Brain microvascular endothelial cell (primary cell): ENCODE measurements around the gene PAM.

Experiments
- DNase-seq: peaks from one replicate; pipeline ENCODE4 v3.0.0-alpha.2; 2020
- H3K27ac ChIP-seq: fragments of 250-450 bp; sonication (Bioruptor Pico); 2 replicates; pipeline ENCODE4 v1.5.1; 2020; ENCODE audit warnings: mild to moderate bottlenecking, moderate library complexity
- H3K27me3 ChIP-seq: fragments of 250-450 bp; sonication (Bioruptor Pico); replicated peaks from 2 replicates; pipeline ENCODE4 v1.5.1; 2020; ENCODE audit warnings: mild to moderate bottlenecking
- H3K36me3 ChIP-seq: fragments of 250-450 bp; sonication (Bioruptor Pico); replicated peaks from 2 replicates; pipeline ENCODE4 v1.5.1; 2020; ENCODE audit warnings: mild to moderate bottlenecking
- H3K4me3 ChIP-seq: 2 replicates; pipeline ENCODE4 v1.5.1; 2011; ENCODE audit warnings: low read depth, mild to moderate bottlenecking, control low read depth, low read length, moderate library complexity
- in situ Hi-C: cut with HindIII; loops from 2 replicates; pipeline ENCODE4 v1.10.0; 2017; ENCODE audit warnings: low sequenced_read_pairs, low pct_ligation_motif_present
- TF ChIP-seq, protein P1 (sequence below): IDR thresholded peaks from 2 replicates; pipeline ENCODE4 v1.5.1; 2011; ENCODE audit warnings: low read depth, mild to moderate bottlenecking, moderate library complexity, low read length, control low read depth, inconsistent platforms; ENCODE audit errors: missing control alignments

PAM gene

DNA sequence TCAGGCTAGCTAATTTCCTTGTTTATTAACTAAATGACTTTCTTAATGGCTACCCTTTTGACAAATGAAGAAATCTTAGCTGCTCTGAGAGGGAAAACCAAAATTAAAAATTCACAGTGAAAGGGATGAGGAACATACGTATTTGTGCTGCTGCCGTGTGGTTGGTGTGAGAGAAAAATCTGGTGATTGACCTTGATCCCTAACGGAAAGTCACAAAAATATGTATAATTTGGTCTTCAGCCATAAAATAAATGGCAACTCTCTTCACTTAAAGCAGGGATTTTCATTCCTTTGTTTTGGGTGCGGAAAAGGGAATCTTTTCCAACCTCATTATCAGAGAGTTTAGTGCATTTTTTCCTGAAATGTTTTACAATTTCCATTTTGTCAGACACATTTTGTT is 40.4 kb downstream of the PAM start:
- no peak overlapping the region for H3K4me3 ChIP-seq
- no peak for DNase-seq
- H3K27me3 ChIP-seq = no peaks in the 10 kb centered on the region
- in situ Hi-C loops = no loop called here
- H3K27ac ChIP-seq = no peak overlapping the region
- H3K36me3 ChIP-seq = no peaks in the 10 kb centered on the region
- TF ChIP-seq, protein P1, sequence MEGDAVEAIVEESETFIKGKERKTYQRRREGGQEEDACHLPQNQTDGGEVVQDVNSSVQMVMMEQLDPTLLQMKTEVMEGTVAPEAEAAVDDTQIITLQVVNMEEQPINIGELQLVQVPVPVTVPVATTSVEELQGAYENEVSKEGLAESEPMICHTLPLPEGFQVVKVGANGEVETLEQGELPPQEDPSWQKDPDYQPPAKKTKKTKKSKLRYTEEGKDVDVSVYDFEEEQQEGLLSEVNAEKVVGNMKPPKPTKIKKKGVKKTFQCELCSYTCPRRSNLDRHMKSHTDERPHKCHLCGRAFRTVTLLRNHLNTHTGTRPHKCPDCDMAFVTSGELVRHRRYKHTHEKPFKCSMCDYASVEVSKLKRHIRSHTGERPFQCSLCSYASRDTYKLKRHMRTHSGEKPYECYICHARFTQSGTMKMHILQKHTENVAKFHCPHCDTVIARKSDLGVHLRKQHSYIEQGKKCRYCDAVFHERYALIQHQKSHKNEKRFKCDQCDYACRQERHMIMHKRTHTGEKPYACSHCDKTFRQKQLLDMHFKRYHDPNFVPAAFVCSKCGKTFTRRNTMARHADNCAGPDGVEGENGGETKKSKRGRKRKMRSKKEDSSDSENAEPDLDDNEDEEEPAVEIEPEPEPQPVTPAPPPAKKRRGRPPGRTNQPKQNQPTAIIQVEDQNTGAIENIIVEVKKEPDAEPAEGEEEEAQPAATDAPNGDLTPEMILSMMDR = no peak

DNA sequence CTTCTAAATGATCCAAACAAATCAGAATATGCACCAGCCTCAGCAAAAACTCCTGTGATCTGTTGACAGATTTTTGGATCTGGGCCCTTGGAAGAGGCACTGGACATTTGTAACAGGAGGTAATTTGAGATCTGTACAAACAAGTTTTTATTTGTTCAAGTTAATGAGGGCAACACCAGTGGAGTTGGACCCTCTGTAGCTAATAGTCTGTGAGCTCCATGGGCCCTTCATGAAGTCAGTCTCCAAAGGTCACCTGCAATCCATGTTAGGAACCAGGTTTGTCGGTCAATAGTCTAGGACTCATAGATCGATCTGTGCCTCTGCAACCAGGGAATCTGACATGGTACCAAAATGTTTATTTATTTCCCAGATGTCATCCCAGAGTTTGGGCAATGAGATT is 40.9 kb downstream of the PAM start:
- no peaks in the 10 kb centered on the region for H3K36me3 ChIP-seq
- no peak overlapping the region for H3K4me3 ChIP-seq
- H3K27ac ChIP-seq = no peak overlapping the region
- in situ Hi-C loops = no loop called here
- TF ChIP-seq, protein P1 = no peak
- H3K27me3 ChIP-seq = no peaks in the 10 kb centered on the region
- no peak for DNase-seq

DNA sequence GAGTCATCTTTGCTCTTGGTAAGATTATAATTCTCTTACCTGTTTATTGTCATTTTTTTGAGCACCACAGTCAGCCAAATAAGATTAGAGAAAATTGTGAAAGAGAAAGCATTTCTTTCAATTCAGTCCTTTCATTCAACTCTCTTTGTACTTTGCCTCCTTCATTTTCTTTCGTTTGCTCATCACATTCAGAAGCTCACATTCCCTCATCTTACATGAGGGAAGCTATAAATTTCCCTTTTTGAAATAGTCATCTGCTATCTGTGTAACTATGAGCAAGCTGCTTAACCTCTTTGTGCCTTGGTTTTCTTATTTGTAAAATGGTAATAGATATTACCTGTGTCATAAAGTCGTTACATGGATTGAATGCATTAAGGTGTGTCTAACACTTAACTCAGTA is 41.4 kb downstream of the PAM start:
- Histone ChIP-seq H3K27ac (no peak overlapping the region), H3K4me3 (no peak overlapping the region), H3K27me3 (no peaks in the 10 kb centered on the region), H3K36me3 (no peaks in the 10 kb centered on the region)
- TF ChIP-seq, protein P1 = no peak
- no peak for DNase-seq
- in situ Hi-C loops = no loop called here

DNA sequence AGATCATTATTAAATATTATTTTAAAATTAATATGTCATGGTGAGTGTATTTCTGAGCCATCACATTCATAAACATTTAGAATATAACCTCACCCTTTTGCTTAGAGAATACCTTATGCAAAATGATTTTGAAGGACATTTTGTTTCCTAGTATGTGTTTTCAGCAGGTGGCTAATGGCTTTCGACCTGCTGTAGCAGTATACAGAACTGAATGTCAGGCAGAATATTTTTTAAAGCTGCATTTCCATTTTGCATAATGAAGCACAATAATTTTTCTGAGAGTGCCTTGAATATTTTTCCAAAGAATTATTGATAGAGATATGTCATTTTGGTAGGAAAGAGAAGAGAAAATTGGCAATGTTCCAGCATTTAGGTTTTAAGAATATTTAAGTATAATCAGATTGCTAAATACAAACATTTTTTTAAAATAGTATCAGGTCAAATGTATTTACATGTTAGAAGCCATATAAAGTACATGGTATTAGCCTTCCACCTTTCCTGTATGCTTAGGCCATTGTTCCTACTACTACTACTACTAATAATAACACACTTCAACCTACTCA is 42.3 kb downstream of the PAM start:
- H3K4me3 ChIP-seq = no peak overlapping the region
- in situ Hi-C loops = no loop called here
- TF ChIP-seq, protein P1 = no peak
- H3K36me3 ChIP-seq = no peaks in the 10 kb centered on the region
- no peak for DNase-seq
- no peaks in the 10 kb centered on the region for H3K27me3 ChIP-seq
- H3K27ac ChIP-seq = no peak overlapping the region

DNA sequence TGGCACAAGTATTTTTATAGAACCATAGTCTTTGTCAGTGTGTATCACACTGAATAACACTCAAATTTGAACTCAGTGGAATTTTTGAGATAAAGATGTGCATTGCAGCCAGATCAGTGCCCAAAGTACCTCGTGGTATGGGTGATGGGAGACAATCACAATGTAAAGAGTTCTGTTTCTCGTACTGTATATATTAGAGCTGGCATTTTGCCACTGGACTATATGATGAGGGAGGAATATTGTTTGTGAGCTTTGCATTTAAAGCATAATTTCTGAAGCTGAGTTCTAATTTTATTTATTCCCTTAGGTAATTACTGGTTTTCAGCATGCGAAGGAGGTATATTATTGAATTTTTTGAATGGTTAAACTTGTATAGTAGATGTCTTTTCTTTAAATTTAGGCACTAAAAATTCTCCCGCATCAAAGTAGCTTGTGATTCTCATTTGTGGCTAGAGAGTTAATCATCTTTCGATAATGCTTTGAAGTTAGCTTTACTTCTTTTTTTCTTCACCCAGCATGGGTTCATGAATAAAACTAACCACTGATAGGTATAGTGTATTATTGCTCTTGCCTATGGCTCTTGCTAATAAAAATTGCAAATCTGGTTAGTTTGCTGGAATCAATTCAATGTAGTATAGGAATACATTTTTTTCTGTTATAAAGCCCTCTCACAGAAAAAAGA is 43.1 kb downstream of the PAM start:
- Histone ChIP-seq H3K4me3 (no peak overlapping the region), H3K27me3 (no peaks in the 10 kb centered on the region), H3K27ac (no peak overlapping the region), H3K36me3 (no peaks in the 10 kb centered on the region)
- DNase-seq = no peak
- in situ Hi-C loops = no loop called here
- TF ChIP-seq, protein P1 = no peak

DNA sequence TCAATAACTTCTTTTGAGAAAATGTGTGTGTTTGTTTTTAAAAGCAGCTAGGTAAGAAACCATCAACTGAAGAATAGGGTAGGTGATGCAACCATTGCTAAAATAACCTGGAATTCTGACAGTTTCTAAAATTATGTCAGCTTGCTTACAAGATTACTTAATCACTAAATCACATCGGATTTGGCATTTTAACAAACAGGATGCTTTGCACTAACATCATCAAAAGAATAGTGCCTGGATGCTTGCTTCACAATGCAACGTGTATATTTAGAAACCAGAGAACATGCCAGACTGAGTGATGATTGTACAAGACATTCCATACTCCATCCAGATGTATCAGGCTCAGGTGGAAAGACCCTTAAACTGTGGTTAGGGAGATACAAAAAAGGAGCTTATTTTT is 43.9 kb downstream of the PAM start:
- Histone ChIP-seq H3K36me3 (no peaks in the 10 kb centered on the region), H3K27me3 (no peaks in the 10 kb centered on the region), H3K4me3 (no peak overlapping the region), H3K27ac (no peak overlapping the region)
- in situ Hi-C loops = no loop called here
- TF ChIP-seq, protein P1 = no peak
- DNase-seq = no peak
